NT2/D1 (cell line): ENCODE data around the gene INSR.
A peak's percentile ranks its signal among the peaks of the same experiment; 100 is the strongest.

Experiments
- DNase-seq: peaks from one replicate; pipeline ENCODE4 v3.0.0-alpha.2; 2011; ENCODE audit warnings: low read depth, low spot score
- H3K27me3 ChIP-seq: 2 replicates; pipeline ENCODE4 v1.6.0; 2011; ENCODE audit warnings: mild to moderate bottlenecking; ENCODE audit not compliant: insufficient read length, insufficient read depth
- H3K36me3 ChIP-seq: 2 replicates; pipeline ENCODE4 v1.6.1; 2011; ENCODE audit warnings: mild to moderate bottlenecking, low read length, mixed read lengths; ENCODE audit not compliant: insufficient read depth, insufficient read length
- H3K4me1 ChIP-seq: 2 replicates; pipeline ENCODE4 v1.5.1; 2011; ENCODE audit not compliant: insufficient read depth, insufficient read length
- H3K4me3 ChIP-seq: 2 replicates; pipeline ENCODE4 v1.5.1; 2011; ENCODE audit warnings: low read depth; ENCODE audit not compliant: insufficient read length
- H3K9ac ChIP-seq: 2 replicates; pipeline ENCODE4 v1.6.0; 2011; ENCODE audit warnings: low read depth; ENCODE audit not compliant: insufficient read length
- H3K9me3 ChIP-seq: 2 replicates; pipeline ENCODE4 v1.5.1; 2011; ENCODE audit warnings: mild to moderate bottlenecking, low read length; ENCODE audit not compliant: insufficient read depth
- SUZ12 ChIP-seq: IDR thresholded peaks from 2 replicates; pipeline ENCODE4 v1.6.1; 2011; ENCODE audit not compliant: insufficient read length, insufficient read depth; ENCODE audit errors: extremely low read depth
- YY1 ChIP-seq: IDR thresholded peaks from 2 replicates; pipeline ENCODE4 v1.6.1; 2011; ENCODE audit not compliant: insufficient read length, insufficient read depth
- ZNF274 ChIP-seq: IDR thresholded peaks from 2 replicates; pipeline ENCODE4 v1.6.1; 2011; ENCODE audit warnings: mild to moderate bottlenecking, low read depth, low read length

The INSR gene

DNA sequence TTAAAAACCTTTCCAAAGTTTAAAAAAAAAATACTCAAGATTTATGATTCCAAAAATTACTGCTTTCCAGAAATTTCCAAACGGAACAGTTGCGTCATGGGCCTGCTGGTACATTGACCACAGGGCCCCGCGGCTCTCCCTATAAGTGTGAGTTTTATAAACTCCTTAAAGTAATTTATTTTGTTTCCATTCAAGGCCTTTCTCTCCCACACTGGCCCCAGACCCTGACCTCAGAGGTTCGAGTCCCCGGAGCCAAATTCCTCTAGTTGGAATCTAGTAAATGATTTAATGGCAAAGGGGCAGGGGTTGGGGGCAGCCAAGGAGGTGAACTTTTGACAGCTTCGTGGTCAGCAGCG, 97.5 kb downstream of the INSR start:
- Histone ChIP-seq H3K27me3 (no peaks in the 10 kb centered on the region), H3K4me3 (peak overlapping the region; percentile 91), H3K4me1 (peaks cover 7% of the 10 kb centered on the region), H3K9ac (no peak overlapping the region), H3K9me3 (no peaks in the 10 kb centered on the region), H3K36me3 (no peaks in the 10 kb centered on the region)
- no peak for TF ChIP-seq SUZ12
- no peak for TF ChIP-seq ZNF274
- DNase-seq = no peak

DNA sequence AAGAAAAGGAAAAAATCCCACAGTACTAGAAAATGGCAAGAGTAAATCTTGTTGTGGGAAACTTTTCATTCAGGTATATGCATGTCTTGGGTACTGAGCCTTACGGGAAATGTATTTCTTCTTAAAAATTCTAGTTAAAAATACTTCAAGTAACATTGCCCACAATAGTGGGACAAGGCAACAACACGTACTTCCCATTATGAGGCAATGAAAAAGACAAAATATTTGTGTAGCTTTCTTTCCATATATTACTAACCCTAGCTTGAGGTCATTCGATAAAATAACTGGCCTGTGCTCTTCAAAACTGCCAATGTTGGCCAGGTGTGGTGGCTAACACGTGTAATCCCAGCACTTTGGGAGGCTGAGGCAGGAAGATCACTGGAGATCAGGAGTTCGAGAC, 99.2 kb downstream of the INSR start:
- Histone ChIP-seq H3K36me3 (no peaks in the 10 kb centered on the region), H3K9ac (no peak overlapping the region), H3K4me1 (peaks cover 7% of the 10 kb centered on the region), H3K4me3 (no peak overlapping the region), H3K9me3 (no peaks in the 10 kb centered on the region), H3K27me3 (no peaks in the 10 kb centered on the region)
- DNase-seq = no peak
- TF ChIP-seq ZNF274 (no peak), YY1 (no peak), SUZ12 (no peak)

DNA sequence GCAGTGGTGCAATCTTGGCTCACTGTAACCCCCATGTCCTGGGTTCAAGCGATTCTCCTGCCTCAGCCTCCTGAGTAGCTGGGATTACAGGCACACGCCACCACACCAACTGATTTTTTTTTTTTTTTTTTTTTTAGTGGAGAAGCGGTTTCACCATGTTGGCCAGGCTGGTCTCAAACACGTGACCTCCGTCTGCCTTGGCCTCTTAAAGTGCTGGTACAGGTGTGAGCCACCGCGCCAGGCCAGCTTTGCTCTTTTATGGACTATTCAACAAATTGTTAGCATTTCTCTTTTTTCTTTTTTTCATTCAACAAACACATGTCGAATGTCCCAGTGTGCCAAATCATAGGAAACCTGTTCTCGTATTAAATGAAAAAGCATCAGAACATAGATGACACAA, 99.6 kb downstream of the INSR start:
- Histone ChIP-seq H3K9ac (no peak overlapping the region), H3K9me3 (no peaks in the 10 kb centered on the region)
- DNase-seq = no peak

DNA sequence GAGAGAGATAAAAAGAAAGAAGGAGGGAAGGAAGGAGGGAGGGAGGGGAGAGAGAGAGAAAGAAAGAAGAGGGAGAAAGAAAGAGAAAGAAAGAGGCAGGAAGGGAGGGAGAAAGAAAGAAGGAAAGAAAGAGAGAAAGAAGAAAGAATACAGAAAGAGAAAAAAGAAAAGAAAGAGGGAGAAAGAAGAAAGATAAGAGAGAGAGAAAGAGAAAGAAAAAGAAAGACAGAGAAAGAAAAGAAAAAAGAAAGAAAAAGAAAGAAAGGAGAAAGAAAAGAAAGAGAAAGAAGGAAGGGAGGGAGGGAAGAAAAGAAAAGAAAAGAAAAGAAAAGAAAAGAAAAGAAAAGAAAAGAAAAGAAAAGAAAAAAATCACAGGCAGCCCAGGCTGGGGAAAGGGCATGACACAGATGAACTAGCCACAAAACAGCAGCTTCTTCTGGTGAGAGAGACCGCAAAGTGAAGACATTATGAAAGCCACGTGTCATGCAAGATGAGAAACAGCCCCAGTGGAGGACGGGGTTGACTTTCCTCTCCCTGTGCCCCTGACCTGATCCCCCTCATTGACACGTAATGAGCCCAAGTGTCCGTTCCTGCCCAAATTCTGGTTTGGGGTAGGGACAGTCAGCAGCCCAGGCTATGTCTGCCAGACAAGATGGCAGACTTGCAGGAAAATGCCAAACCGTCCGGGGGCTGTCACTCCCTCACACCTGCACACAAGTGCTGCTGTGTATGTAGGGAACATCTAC, 102.1 kb downstream of the INSR start:
- Histone ChIP-seq H3K9ac (no peak overlapping the region), H3K36me3 (no peaks in the 10 kb centered on the region), H3K9me3 (no peaks in the 10 kb centered on the region), H3K27me3 (no peaks in the 10 kb centered on the region), H3K4me1 (peaks cover 3% of the 10 kb centered on the region), H3K4me3 (no peak overlapping the region)
- TF ChIP-seq SUZ12 (no peak), ZNF274 (no peak), YY1 (no peak)
- no peak for DNase-seq

More for the DNA sequence above, 99.6 kb downstream of the INSR start:
- no peaks in the 10 kb centered on the region for H3K36me3 ChIP-seq
- TF ChIP-seq ZNF274 (no peak), SUZ12 (no peak), YY1 (no peak)
- H3K4me3 ChIP-seq = no peak overlapping the region
- H3K4me1 ChIP-seq = peaks cover 7% of the 10 kb centered on the region
- no peaks in the 10 kb centered on the region for H3K27me3 ChIP-seq

DNA sequence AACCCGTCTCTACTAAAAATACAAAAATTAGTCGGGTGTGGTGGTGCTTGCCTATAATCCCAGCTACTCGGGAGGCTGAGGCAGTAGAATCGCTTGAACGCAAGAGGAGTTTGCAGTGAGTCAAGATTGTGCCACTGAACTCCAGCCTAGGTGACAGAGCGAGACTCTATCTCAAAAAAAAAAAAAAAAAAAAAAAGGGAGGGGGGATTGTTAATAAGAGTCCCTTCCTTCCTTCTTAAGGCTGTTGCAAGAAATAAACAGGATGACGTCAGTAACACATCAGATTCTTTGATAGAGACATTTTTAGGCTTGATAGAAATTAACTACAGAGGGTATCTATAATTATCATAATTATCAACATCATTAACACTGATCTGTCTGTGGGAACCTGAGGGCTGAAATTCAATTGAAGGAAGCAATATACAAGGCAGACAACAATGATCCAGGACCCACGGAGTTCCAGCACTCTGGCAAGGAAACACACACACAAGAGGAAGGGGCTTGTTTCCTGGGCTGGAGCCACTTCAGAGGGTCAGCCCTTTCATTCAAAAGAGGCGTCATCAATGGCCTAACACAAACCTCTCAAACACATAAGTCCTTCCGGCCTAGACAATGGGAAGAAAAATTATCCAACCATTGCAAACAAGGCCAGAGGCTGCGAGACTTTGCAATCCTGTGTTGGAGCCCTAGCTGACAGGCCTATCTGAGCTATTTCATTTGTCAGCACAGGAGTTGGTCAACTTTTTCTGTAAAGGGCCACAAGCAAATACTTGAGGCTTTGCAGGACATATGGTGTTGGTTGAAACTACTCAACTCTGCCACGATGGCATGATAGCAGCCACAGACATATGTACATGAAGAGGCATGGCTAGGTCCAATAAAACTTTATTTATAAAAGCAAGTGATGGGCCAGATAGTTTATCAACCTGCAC, 105.2 kb downstream of the INSR start:
- H3K4me3 ChIP-seq = no peak overlapping the region
- no peak for TF ChIP-seq SUZ12
- no peak for TF ChIP-seq YY1
- no peak for TF ChIP-seq ZNF274
- no peaks in the 10 kb centered on the region for H3K27me3 ChIP-seq
- peaks cover 3% of the 10 kb centered on the region for H3K4me1 ChIP-seq
- H3K36me3 ChIP-seq = no peaks in the 10 kb centered on the region
- no peaks in the 10 kb centered on the region for H3K9me3 ChIP-seq
- H3K9ac ChIP-seq = no peak overlapping the region
- DNase-seq = no peak

DNA sequence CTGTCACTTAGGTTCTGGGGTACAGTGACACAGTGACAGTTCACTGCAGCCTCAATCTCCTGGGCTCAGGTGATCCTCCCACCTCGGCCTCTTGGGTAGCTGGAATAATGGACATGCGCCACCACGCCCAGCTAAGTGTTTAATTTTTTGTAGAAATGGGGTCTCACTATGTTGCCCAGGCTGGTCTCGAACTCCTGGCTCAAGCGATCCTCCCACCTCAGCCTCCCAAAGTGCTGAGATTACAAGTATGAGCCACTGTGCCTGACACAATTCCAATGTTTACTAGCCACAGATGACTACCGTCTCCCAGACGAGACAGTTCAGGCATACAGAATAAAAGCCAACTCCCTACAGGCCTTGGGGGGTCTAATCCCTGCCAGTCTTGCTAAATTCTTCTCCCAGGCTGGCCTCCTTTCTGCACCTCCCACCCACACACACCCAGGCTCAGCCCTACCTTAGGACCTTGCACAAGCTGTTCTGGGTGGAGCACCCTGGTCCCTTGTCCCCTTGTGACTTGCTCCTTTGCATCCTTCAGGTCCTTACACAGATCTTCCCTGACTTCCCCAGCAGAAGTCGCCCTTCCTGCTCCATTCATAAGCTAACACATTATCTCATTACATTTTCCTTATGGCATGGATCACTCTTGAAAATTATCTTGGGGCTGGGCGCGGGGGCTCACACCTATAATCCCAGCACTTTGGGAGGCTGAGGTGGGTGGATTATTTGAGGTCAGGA, 106.4 kb downstream of the INSR start:
- no peak for DNase-seq
- TF ChIP-seq YY1 (no peak), ZNF274 (no peak), SUZ12 (no peak)
- Histone ChIP-seq H3K4me1 (no peaks in the 10 kb centered on the region), H3K4me3 (no peak overlapping the region), H3K27me3 (no peaks in the 10 kb centered on the region), H3K36me3 (no peaks in the 10 kb centered on the region), H3K9ac (no peak overlapping the region), H3K9me3 (no peaks in the 10 kb centered on the region)

DNA sequence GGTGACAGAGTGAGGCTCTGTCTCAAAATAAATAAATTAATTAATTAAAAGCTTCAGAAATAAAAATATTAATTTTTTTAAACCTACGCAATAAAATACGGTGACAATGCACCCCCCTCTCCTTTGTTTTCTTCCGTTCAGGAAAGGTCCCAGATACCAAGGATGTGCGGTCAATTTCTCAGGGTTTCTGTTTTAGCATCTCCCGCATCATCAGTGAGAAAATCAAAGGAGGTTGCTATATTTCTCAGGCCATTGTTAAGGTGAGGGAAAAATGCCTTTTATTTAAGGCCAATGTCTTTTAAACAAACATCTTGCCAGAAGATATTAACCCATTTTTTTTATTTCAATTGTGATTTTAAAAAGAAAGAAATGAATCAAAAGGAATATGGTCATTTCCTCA, 111.7 kb downstream of the INSR start:
- DNase-seq = no peak
- Histone ChIP-seq H3K9me3 (no peaks in the 10 kb centered on the region), H3K36me3 (no peaks in the 10 kb centered on the region), H3K4me1 (no peaks in the 10 kb centered on the region), H3K4me3 (no peak overlapping the region), H3K9ac (no peak overlapping the region), H3K27me3 (no peaks in the 10 kb centered on the region)
- TF ChIP-seq YY1 (no peak), SUZ12 (no peak), ZNF274 (no peak)
